Testis (tissue), 3 donors: ENCODE data around the gene RPS23. TPM values are rescaled to one million over a fixed set of nuclear protein-coding genes. Genes with fewer than 3 reads are reported as not detected.

Source experiments
- DNase-seq: peaks from one replicate; pipeline ENCODE4 v3.0.0-alpha.2; 2019
- H3K27ac ChIP-seq, 2 donors: fragments of 200-600 bp; sonication (generic); one replicate each; pipeline ENCODE4 v1.5.1; 2019
- H3K27me3 ChIP-seq: fragments of 200-600 bp; sonication (generic); one replicate; pipeline ENCODE4 v1.5.1; 2019
- H3K36me3 ChIP-seq: fragments of 200-600 bp; sonication (generic); one replicate; pipeline ENCODE4 v1.5.1; 2017; ENCODE audit warnings: low read depth; ENCODE audit errors: missing control alignments
- H3K4me1 ChIP-seq: fragments of 200-600 bp; sonication (generic); one replicate; pipeline ENCODE4 v1.5.1; 2019
- H3K4me3 ChIP-seq, 2 donors: fragments of 200-600 bp; sonication (generic); one replicate each; pipeline ENCODE4 v1.5.1; 2017 to 2019
- H3K9me3 ChIP-seq: fragments of 200-600 bp; sonication (generic); one replicate; pipeline ENCODE4 v1.5.1; 2017
- POLR2A ChIP-seq: fragments of 450-650 bp; IDR thresholded peaks from one replicate; pipeline ENCODE4 v1.6.1; 2017; ENCODE audit warnings: antibody characterized with exemption, mild to moderate bottlenecking, moderate library complexity
- WGBS, 2 donors: methylation state at CpG; one replicate each; pipeline ENCODE4 v1.1.5; 2018; 5-methylcytosine and 5-hydroxymethylcytosine counted together
- intact Hi-C: fragments of 100-400 bp; cut with DNase I; formaldehyde crosslinking; loops from one replicate; pipeline ENCODE4 v1.15.1; 2023; ENCODE audit warnings: low total_unique reads
- polyA plus RNA-seq: library from polyadenylated mRNA; stranded (reverse); fragments of 350-450 nt; fragmentation: Illumina TruSeq; extraction: RNeasy Lipid Tissue Mini Kit (QIAGEN cat#74804); gene quantifications from one replicate; pipeline ENCODE4 v1.2.3, GENCODE V29; 2014; ENCODE audit warnings: low read depth, low replicate concordance; ENCODE audit not compliant: insufficient read depth
- total RNA-seq, 2 donors: library from RNA; depleted of rRNA; stranded (reverse); fragments of >200 nt; gene quantifications; one replicate each; pipeline ENCODE4 v1.2.3, GENCODE V29; 2016
- TF ChIP-seq, protein P1 (sequence below), 3 experiments: fragments of 450-650 bp in 2 of 3; fragments of 200-600 bp in 1 of 3; sonication (generic) in 1 of 3; IDR thresholded peaks; one replicate each; pipeline ENCODE4 v1.5.1; 2016 to 2019; ENCODE audit warnings: antibody characterized with exemption in 3 of 3, mild to moderate bottlenecking in 2 of 3, moderate library complexity in 1 of 3

RPS23 gene
- total and polyA plus RNA-seq, 3 donors from 2014 or later = 777 to 1,262 (median 1,231) TPM

DNA sequence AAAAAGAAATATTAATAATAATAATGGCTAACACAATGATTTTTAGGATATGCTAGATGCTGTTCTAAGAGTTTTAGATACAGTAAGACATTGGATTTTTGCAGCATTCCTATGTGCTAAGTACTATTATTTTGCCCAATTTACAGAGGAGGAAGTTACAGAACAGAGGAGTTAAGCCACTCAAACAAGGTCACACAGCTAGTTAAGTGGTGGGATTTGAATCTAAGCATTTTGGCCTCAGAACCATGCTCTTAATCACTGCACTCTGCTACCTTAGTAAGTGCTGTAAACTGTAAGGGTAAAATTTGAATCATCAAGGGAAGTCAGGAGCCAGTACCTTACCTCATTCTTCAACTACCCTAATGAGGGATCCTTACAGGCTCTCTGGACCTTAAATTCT lies 25.4 kb downstream of the RPS23 start:
- H3K9me3 ChIP-seq = no peaks in the 10 kb centered on the region
- TF ChIP-seq, protein P1, sequence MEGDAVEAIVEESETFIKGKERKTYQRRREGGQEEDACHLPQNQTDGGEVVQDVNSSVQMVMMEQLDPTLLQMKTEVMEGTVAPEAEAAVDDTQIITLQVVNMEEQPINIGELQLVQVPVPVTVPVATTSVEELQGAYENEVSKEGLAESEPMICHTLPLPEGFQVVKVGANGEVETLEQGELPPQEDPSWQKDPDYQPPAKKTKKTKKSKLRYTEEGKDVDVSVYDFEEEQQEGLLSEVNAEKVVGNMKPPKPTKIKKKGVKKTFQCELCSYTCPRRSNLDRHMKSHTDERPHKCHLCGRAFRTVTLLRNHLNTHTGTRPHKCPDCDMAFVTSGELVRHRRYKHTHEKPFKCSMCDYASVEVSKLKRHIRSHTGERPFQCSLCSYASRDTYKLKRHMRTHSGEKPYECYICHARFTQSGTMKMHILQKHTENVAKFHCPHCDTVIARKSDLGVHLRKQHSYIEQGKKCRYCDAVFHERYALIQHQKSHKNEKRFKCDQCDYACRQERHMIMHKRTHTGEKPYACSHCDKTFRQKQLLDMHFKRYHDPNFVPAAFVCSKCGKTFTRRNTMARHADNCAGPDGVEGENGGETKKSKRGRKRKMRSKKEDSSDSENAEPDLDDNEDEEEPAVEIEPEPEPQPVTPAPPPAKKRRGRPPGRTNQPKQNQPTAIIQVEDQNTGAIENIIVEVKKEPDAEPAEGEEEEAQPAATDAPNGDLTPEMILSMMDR (IDR thresholded peaks at IDR 0.05) = no peak
- intact Hi-C loops = no loop called here
- H3K27me3 ChIP-seq = no peaks in the 10 kb centered on the region
- DNase-seq = no peak
- H3K27ac ChIP-seq = no peak overlapping the region
- H3K4me1 ChIP-seq = no peaks in the 10 kb centered on the region
- no peak overlapping the region for H3K4me3 ChIP-seq
- no peaks in the 10 kb centered on the region for H3K36me3 ChIP-seq

DNA sequence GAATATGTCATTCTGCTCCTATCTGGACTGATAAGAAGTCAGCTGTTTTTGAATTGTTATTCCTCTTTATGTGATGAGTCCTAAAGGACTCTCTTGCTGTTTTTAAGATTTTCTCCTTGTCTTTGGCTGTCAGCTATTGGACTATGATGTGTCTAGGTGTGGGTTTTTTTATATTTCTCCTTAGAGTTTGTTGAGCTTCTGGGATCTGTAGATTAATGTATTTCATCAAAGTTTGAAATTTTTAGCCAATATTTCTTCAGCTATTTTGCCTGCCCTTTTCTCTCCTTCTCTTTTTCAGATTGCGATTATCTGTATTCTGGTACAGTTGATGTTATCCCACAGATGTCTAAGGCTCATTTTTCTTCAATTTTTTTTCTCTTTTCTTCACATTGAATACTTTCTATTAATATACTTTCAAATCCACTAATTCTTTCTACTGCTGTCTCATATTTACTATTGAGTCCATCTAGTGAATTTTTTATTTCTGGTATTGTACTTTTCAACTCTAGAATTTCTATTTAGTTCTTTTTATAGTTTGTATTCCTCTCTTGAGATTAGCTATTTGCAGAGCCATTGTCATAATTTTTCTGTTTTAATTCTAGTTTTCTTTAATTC lies 31.1 kb downstream of the RPS23 start:
- 93 to 95% methylated on average over 1 of the region's 1 CpG for WGBS, 2 donors
- no peak overlapping the region for H3K27ac ChIP-seq
- no peaks in the 10 kb centered on the region for H3K4me1 ChIP-seq
- H3K9me3 ChIP-seq = no peaks in the 10 kb centered on the region
- intact Hi-C loops = no loop called here
- TF ChIP-seq, protein P1 (IDR thresholded peaks at IDR 0.05) = no peak
- no peak for TF ChIP-seq POLR2A
- no peak for DNase-seq
- no peak overlapping the region for H3K4me3 ChIP-seq
- H3K27me3 ChIP-seq = no peaks in the 10 kb centered on the region
- H3K36me3 ChIP-seq = no peaks in the 10 kb centered on the region

DNA sequence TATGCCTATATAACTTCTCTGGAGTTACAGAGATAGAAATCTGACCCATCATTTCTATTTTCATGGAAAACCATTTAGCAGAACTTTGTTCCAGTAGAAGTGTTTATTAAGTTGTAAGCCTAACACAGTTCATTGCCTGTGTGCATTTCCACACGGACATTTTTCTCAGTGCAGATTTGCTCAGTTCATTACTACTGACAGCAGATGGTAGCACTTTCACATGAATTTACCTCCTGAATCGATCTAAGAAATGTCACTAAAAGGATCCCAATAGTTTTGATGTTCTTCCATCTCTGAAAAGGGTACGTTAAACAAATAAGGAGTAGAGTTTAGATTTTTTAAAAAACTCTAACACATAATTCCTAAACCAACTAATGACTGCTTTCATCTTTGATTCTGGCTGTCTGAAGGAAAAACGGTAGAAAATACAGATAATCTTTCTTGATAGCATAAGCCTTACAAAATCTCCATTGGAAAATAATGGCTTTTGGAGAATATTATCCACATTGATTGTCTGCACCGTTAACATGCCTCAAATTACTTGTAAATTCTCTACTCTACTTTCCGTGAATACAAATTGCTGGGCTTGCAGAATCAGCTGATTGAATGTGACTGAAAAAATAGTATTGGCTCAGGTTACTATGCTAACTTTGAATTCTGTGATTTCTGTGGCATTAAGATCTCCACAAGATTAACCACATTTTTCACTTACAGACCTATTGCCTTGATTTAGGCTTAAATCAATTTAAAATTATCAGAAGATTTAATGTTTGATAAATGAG lies 33.1 kb downstream of the RPS23 start:
- Histone ChIP-seq H3K36me3 (no peaks in the 10 kb centered on the region), H3K4me3 (no peak overlapping the region), H3K27me3 (no peaks in the 10 kb centered on the region), H3K4me1 (no peaks in the 10 kb centered on the region), H3K27ac (no peak overlapping the region), H3K9me3 (no peaks in the 10 kb centered on the region)
- no peak for DNase-seq
- WGBS, 2 donors = 73 to 89% methylated on average over 6 of the region's 6 CpGs
- TF ChIP-seq, protein P1 (IDR thresholded peaks at IDR 0.05) = no peak
- no peak for TF ChIP-seq POLR2A
- intact Hi-C loops = no loop called here

DNA sequence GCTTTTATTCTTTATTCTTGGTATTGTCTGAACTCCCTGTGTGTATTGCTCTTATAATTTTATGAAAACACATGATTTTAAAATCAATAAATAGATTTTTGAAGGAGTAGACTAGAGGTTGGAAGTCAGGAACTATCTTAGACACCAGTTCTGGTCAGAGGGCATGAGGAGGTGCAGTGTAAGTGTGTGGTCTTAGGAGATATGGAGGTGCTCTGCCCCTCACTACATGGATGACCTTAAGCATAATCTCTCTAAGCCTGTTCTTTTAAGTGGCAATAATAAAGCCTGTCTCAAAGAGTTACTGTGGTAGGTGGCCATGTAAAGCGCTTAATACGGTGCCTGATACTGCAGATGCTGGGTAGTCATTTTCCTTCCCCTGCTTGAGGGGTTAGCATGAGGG lies 34.0 kb downstream of the RPS23 start:
- Histone ChIP-seq H3K27me3 (no peaks in the 10 kb centered on the region), H3K36me3 (no peaks in the 10 kb centered on the region), H3K9me3 (no peaks in the 10 kb centered on the region), H3K4me3 (no peak overlapping the region), H3K4me1 (no peaks in the 10 kb centered on the region), H3K27ac (no peak overlapping the region)
- intact Hi-C loops = no loop called here
- no peak for DNase-seq
- no peak for TF ChIP-seq POLR2A
- TF ChIP-seq, protein P1 (IDR thresholded peaks at IDR 0.05) = no peak
- WGBS, 2 donors = 94 to 97% methylated on average over 2 of the region's 2 CpGs

DNA sequence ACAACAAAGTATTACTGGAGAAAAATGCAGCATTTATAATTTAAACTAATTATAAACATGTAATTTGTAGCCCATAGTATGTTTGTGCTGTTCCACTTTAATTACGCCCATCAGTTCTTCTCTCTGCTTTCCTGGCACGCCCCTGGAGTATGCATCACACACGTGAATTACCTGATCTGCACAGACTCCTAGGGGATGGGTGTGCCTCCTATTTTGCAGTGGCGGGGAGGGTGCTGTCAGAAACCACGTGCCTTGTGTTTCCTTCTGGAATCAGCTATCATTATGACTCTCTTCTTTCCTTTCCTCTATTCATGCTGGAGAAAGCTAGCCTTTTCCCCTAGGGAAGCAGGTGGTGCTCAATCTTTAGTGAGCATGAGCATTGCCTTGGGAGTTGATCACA lies 43.3 kb downstream of the RPS23 start:
- Histone ChIP-seq H3K9me3 (no peaks in the 10 kb centered on the region), H3K27me3 (no peaks in the 10 kb centered on the region), H3K36me3 (no peaks in the 10 kb centered on the region), H3K4me3 (no peak overlapping the region), H3K27ac (no peak overlapping the region), H3K4me1 (no peaks in the 10 kb centered on the region)
- intact Hi-C loops = no loop called here
- TF ChIP-seq POLR2A = no peak
- TF ChIP-seq, protein P1 (IDR thresholded peaks at IDR 0.05) = no peak
- WGBS, 2 donors = 70 to 71% methylated on average over 5 of the region's 5 CpGs
- DNase-seq = no peak
